Measurements from ENCODE around the gene RAD51AP2.

DNA sequence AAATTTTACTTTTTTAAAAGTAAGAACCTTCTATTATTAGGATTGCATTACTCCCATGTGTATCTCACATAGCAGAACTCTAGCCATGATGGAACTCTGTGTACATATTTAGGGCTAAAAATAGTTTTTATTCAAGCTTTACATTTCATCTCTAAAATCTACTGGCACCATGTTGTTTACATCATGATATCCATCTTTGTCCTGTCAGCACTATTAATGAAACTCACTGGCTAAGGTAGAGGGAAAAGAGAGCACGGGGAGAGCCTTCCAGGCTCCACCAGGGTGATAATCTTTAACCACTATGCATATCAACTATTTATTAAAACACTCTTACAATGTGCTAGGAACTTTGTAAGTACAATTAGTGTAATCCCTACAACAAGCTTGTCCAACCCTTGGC lies 34.7 kb downstream of the RAD51AP2 start:
- TF ChIP-seq POLR2A (IDR thresholded peaks at IDR 0.05; ENCODE audit: low read length) (no peak), GATA1 (IDR thresholded peaks at IDR 0.05; ENCODE audit: low read depth, low read length) (no peak)

All from erythroblast (primary cell).